KMS-11 (cell line): Measurements from ENCODE around the gene BEGAIN.

Experiments
- H2AFZ ChIP-seq: fragments of 200-600 bp; sonication (generic); 2 replicates; pipeline ENCODE4 v1.6.1; 2016; ENCODE audit warnings: antibody characterized with exemption, mixed run types, low read depth
- H3K27ac ChIP-seq: fragments of 200-600 bp; sonication (generic); 2 replicates; pipeline ENCODE4 v1.6.1; 2016; ENCODE audit warnings: mild to moderate bottlenecking, mixed run types
- H3K27me3 ChIP-seq: fragments of 200-600 bp; sonication (generic); 2 replicates; pipeline ENCODE4 v1.6.1; 2017; ENCODE audit warnings: mild to moderate bottlenecking, low read depth, mixed run types, moderate library complexity; ENCODE audit not compliant: insufficient read depth
- H3K36me3 ChIP-seq: fragments of 200-600 bp; sonication (generic); 2 replicates; pipeline ENCODE4 v1.6.1; 2017; ENCODE audit warnings: mild to moderate bottlenecking, mixed run types; ENCODE audit not compliant: insufficient read depth
- H3K4me1 ChIP-seq: fragments of 200-600 bp; sonication (generic); 2 replicates; pipeline ENCODE4 v1.6.1; 2016; ENCODE audit warnings: mild to moderate bottlenecking, low read depth, mixed run types; ENCODE audit not compliant: poor library complexity, severe bottlenecking
- H3K4me2 ChIP-seq: fragments of 200-600 bp; sonication (generic); 2 replicates; pipeline ENCODE4 v1.7.0; 2016; ENCODE audit warnings: mild to moderate bottlenecking, mixed run types
- H3K4me3 ChIP-seq: fragments of 200-600 bp; sonication (generic); IDR thresholded peaks from 2 replicates; pipeline ENCODE4 v1.6.1; 2017; ENCODE audit warnings: low read depth, low read length, mixed read lengths; ENCODE audit not compliant: insufficient read depth
- H3K79me2 ChIP-seq: fragments of 200-600 bp; sonication (generic); 2 replicates; pipeline ENCODE4 v1.6.1; 2016; ENCODE audit warnings: low read depth, mixed run types; ENCODE audit not compliant: insufficient read depth
- H3K9ac ChIP-seq: fragments of 200-600 bp; sonication (generic); 2 replicates; pipeline ENCODE4 v1.6.1; 2016; ENCODE audit warnings: mild to moderate bottlenecking, mixed run types
- H4K20me1 ChIP-seq: fragments of 200-600 bp; sonication (generic); 2 replicates; pipeline ENCODE4 v1.6.1; 2016; ENCODE audit warnings: mild to moderate bottlenecking, mixed run types; ENCODE audit not compliant: insufficient read depth
- CTCF ChIP-seq: fragments of 200-600 bp; sonication (generic); conservative IDR thresholded peaks from 2 replicates; pipeline ENCODE4 v1.6.1; 2017; ENCODE audit warnings: low read depth, mild to moderate bottlenecking, antibody characterized with exemption, low read length, moderate library complexity, mixed read lengths

The BEGAIN gene

GRCh38 chr14:100572543-100572942, 14.7 kb downstream of the BEGAIN start:
- peaks cover 29% of the 10 kb centered on the region; the same call in 1 of the 2 replicates for H3K27me3 ChIP-seq
- H3K4me3 ChIP-seq, result no peak overlapping the region
- H2AFZ ChIP-seq, result no peak overlapping the region
- H3K4me1 ChIP-seq, result no peaks in the 10 kb centered on the region
- H4K20me1 ChIP-seq, result no peaks in the 10 kb centered on the region
- no peaks in the 10 kb centered on the region for H3K79me2 ChIP-seq
- H3K9ac ChIP-seq, result no peak overlapping the region
- no peaks in the 10 kb centered on the region for H3K36me3 ChIP-seq
- TF ChIP-seq CTCF, result no peak
- H3K27ac ChIP-seq, result no peak overlapping the region
- H3K4me2 ChIP-seq, result no peak overlapping the region

GRCh38 chr14:100571837-100572236, 15.4 kb downstream of the BEGAIN start:
- Histone ChIP-seq H3K79me2 (no peaks in the 10 kb centered on the region), H3K27ac (no peak overlapping the region), H4K20me1 (no peaks in the 10 kb centered on the region), H3K27me3 (peaks cover 33% of the 10 kb centered on the region; the same call in 1 of the 2 replicates), H3K36me3 (no peaks in the 10 kb centered on the region), H3K4me3 (no peak overlapping the region), H3K4me1 (no peaks in the 10 kb centered on the region), H3K4me2 (no peak overlapping the region), H3K9ac (no peak overlapping the region), H2AFZ (no peak overlapping the region)
- no peak for TF ChIP-seq CTCF

- Histone ChIP-seq H3K27me3 (peaks cover 35% of the 10 kb centered on the region; the same call in 1 of the 2 replicates), H3K4me2 (no peak overlapping the region), H3K36me3 (no peaks in the 10 kb centered on the region), H3K4me1 (no peaks in the 10 kb centered on the region), H2AFZ (no peak overlapping the region), H3K27ac (no peak overlapping the region), H3K9ac (no peak overlapping the region), H3K79me2 (no peaks in the 10 kb centered on the region), H3K4me3 (no peak overlapping the region), H4K20me1 (no peaks in the 10 kb centered on the region)
- no peak for TF ChIP-seq CTCF
Observed at GRCh38 chr14:100570726-100571454, 16.3 kb downstream of the BEGAIN start.

- Histone ChIP-seq H3K27ac (no peak overlapping the region), H3K27me3 (peaks cover 41% of the 10 kb centered on the region; the same call in 1 of the 2 replicates), H2AFZ (no peak overlapping the region)
Observed at GRCh38 chr14:100569734-100570286, 17.4 kb downstream of the BEGAIN start.

More at GRCh38 chr14:100569734-100570286, 17.4 kb downstream of the BEGAIN start:
- Histone ChIP-seq H3K4me3 (no peak overlapping the region), H3K36me3 (no peaks in the 10 kb centered on the region), H3K4me1 (no peaks in the 10 kb centered on the region), H4K20me1 (no peaks in the 10 kb centered on the region), H3K9ac (no peak overlapping the region), H3K79me2 (no peaks in the 10 kb centered on the region), H3K4me2 (no peak overlapping the region)
- no peak for TF ChIP-seq CTCF
